IMR-90 (cell line): Measurements from ENCODE around the gene ITPKC. TPM values are rescaled to one million over a fixed set of nuclear protein-coding genes. Genes with fewer than 3 reads are reported as not detected.

Source experiments
- ATAC-seq: fragments of 200-7000 bp; cut with Tn5 transposase; 2 replicates; pipeline ENCODE4 v1.9.1; 2020; ENCODE audit warnings: low read depth, mild to moderate bottlenecking, moderate library complexity
- BruUV-seq: library from RNA; stranded (reverse); fragments of 400-500 nt; replicated peaks from 2 replicates; lab custom pipeline; 2021; lab: Mats Ljungman, UMichigan
- CTCF ChIA-PET: fragments of 300-600 bp; formaldehyde crosslinking; extraction: SDS; loops from one replicate; lab custom pipeline; 2021; ENCODE audit warnings: antibody characterized with exemption; lab: Yijun Ruan, JAX
- POLR2A ChIA-PET: fragments of 300-600 bp; sonication (Branson Sonifier 250); formaldehyde crosslinking; loops from one replicate; lab custom pipeline; 2022; ENCODE audit warnings: antibody characterized with exemption; ENCODE audit not compliant: unreplicated experiment; lab: Charles Lee
- DNase-seq: peaks from one replicate; pipeline ENCODE4 v3.0.0; 2013
- H2AFZ ChIP-seq: replicated peaks from 2 replicates; pipeline ENCODE3; 2013; ENCODE audit warnings: low read length, mild to moderate bottlenecking; ENCODE audit not compliant: poor library complexity
- H2AK5ac ChIP-seq: 2 replicates; pipeline ENCODE4 v1.6.1; 2013; ENCODE audit warnings: low read depth, low read length, inconsistent platforms
- H2AK9ac ChIP-seq: replicated peaks from 2 replicates; pipeline ENCODE3; 2013; ENCODE audit warnings: mild to moderate bottlenecking, low read depth, low read length, moderate library complexity; ENCODE audit not compliant: poor library complexity
- H2BK120ac ChIP-seq: 2 replicates; pipeline ENCODE4 v1.6.1; 2013; ENCODE audit warnings: low read depth, low read length, inconsistent platforms
- H2BK15ac ChIP-seq: 3 replicates; pipeline ENCODE4 v1.6.1; 2013; ENCODE audit warnings: low read depth, low read length, inconsistent platforms
- H2BK20ac ChIP-seq: 2 replicates; pipeline ENCODE4 v1.6.1; 2013; ENCODE audit warnings: low read depth, mild to moderate bottlenecking, inconsistent platforms, low read length, moderate library complexity
- H2BK5ac ChIP-seq: 2 replicates; pipeline ENCODE4 v1.6.1; 2013; ENCODE audit warnings: mild to moderate bottlenecking, low read depth, low read length, inconsistent platforms; ENCODE audit not compliant: poor library complexity, severe bottlenecking
- H3K14ac ChIP-seq: replicated peaks from 2 replicates; pipeline ENCODE4 v1.6.1; 2013; ENCODE audit warnings: low read depth, low read length, inconsistent platforms
- H3K18ac ChIP-seq: 2 replicates; pipeline ENCODE4 v1.6.1; 2013; ENCODE audit warnings: low read depth, low read length, control low read depth
- H3K23ac ChIP-seq: 2 replicates; pipeline ENCODE4 v1.6.1; 2013; ENCODE audit warnings: low read depth, low read length, inconsistent platforms
- H3K27ac ChIP-seq: 2 replicates; pipeline ENCODE4 v1.5.1; 2013; ENCODE audit warnings: mild to moderate bottlenecking, control low read depth, low read length; ENCODE audit not compliant: insufficient read depth
- H3K27me3 ChIP-seq: 2 replicates; pipeline ENCODE4 v1.6.1; 2013; ENCODE audit warnings: low read length; ENCODE audit not compliant: control insufficient read depth, insufficient read depth
- H3K36me3 ChIP-seq: 2 replicates; pipeline ENCODE4 v1.6.1; 2013; ENCODE audit warnings: low read length, mixed read lengths; ENCODE audit not compliant: control insufficient read depth, insufficient read depth
- H3K4ac ChIP-seq: 2 replicates; pipeline ENCODE4 v1.6.1; 2013; ENCODE audit warnings: low read depth, low read length, inconsistent platforms
- H3K4me1 ChIP-seq: 2 replicates; pipeline ENCODE4 v1.6.1; 2013; ENCODE audit warnings: low read length, mixed read lengths; ENCODE audit not compliant: control insufficient read depth, insufficient read depth
- H3K4me2 ChIP-seq: 2 replicates; pipeline ENCODE4 v1.6.1; 2013; ENCODE audit warnings: low read depth, mild to moderate bottlenecking, control low read depth, low read length, moderate library complexity
- H3K4me3 ChIP-seq: 2 replicates; pipeline ENCODE4 v1.5.1; 2013; ENCODE audit warnings: low read depth, mild to moderate bottlenecking, control low read depth, low read length, moderate library complexity; ENCODE audit not compliant: insufficient read depth
- H3K56ac ChIP-seq: 2 replicates; pipeline ENCODE4 v1.6.1; 2013; ENCODE audit warnings: low read length, inconsistent platforms; ENCODE audit not compliant: insufficient read depth; ENCODE audit errors: extremely low read depth
- H3K79me1 ChIP-seq, 2 experiments: 2 replicates each; pipeline ENCODE4 v1.6.1; 2013; ENCODE audit warnings: low read length in 2 of 2, inconsistent platforms in 1 of 2, low read depth in 1 of 2
- H3K9ac ChIP-seq: 2 replicates; pipeline ENCODE4 v1.6.1; 2013; ENCODE audit warnings: low read depth, low read length, control low read depth
- H3K9me1 ChIP-seq: 2 replicates; pipeline ENCODE4 v1.6.1; 2013; ENCODE audit warnings: low read length, inconsistent platforms; ENCODE audit not compliant: insufficient read depth
- H3K9me3 ChIP-seq: 2 replicates; pipeline ENCODE4 v1.6.1; 2013; ENCODE audit warnings: low read length; ENCODE audit not compliant: control insufficient read depth, insufficient read depth
- H4K20me1 ChIP-seq: 2 replicates; pipeline ENCODE4 v1.6.1; 2013; ENCODE audit warnings: low read length, inconsistent platforms; ENCODE audit not compliant: insufficient read depth
- H4K5ac ChIP-seq: 2 replicates; pipeline ENCODE4 v1.6.1; 2013; ENCODE audit warnings: mild to moderate bottlenecking, low read depth, low read length, control low read depth
- H4K8ac ChIP-seq, 2 experiments: 2 replicates each; pipeline ENCODE4 v1.6.1; 2013; ENCODE audit warnings: low read depth in 2 of 2, low read length in 2 of 2, control low read depth in 1 of 2, inconsistent platforms in 1 of 2
- H4K91ac ChIP-seq: 2 replicates; pipeline ENCODE4 v1.6.1; 2013; ENCODE audit warnings: low read depth, low read length, inconsistent platforms; ENCODE audit not compliant: insufficient read depth
- BHLHE40 ChIP-seq: fragments of 150-350 bp; IDR thresholded peaks from 2 replicates; pipeline ENCODE4 v1.6.1; 2016; ENCODE audit warnings: mild to moderate bottlenecking, low read depth, low read length
- CEBPB ChIP-seq: IDR thresholded peaks from 2 replicates; pipeline ENCODE4 v1.6.1; 2012; ENCODE audit warnings: low read depth, low read length, improper control_type of control experiment
- ELK1 ChIP-seq: fragments of 150-350 bp; IDR thresholded peaks from 2 replicates; pipeline ENCODE4 v1.6.1; 2016; ENCODE audit warnings: low read depth, mild to moderate bottlenecking, low read length, moderate library complexity, borderline replicate concordance
- MAFK ChIP-seq: IDR thresholded peaks from 2 replicates; pipeline ENCODE4 v1.6.1; 2012; ENCODE audit warnings: low read depth, low read length, improper control_type of control experiment
- MAZ ChIP-seq: IDR thresholded peaks from 2 replicates; pipeline ENCODE4 v1.6.1; 2012; ENCODE audit warnings: low read depth, mild to moderate bottlenecking, low read length, improper control_type of control experiment, moderate library complexity, borderline replicate concordance
- MXI1 ChIP-seq: IDR thresholded peaks from 2 replicates; pipeline ENCODE4 v1.6.1; 2012; ENCODE audit warnings: low read depth, mild to moderate bottlenecking, low read length, moderate library complexity, borderline replicate concordance
- NFE2L2 ChIP-seq: fragments of 150-350 bp; IDR thresholded peaks from 2 replicates; pipeline ENCODE4 v1.6.1; 2016; ENCODE audit warnings: low read depth, mild to moderate bottlenecking, low read length
- POLR2A ChIP-seq: IDR thresholded peaks from 2 replicates; pipeline ENCODE4 v1.6.1; 2012; ENCODE audit warnings: mild to moderate bottlenecking, low read depth, low read length
- RCOR1 ChIP-seq: IDR thresholded peaks from 2 replicates; pipeline ENCODE4 v1.6.1; 2012; ENCODE audit warnings: mild to moderate bottlenecking, low read length, improper control_type of control experiment; ENCODE audit not compliant: insufficient replicate concordance
- RFX5 ChIP-seq: IDR thresholded peaks from 2 replicates; pipeline ENCODE4 v1.8.0; 2012; ENCODE audit warnings: low read depth, mild to moderate bottlenecking, low read length, moderate library complexity
- WGBS, 2 experiments: methylation state at CpG; one replicate each; pipeline versions ENCODE4 v1.1.5 to v1.1.7; 2013; ENCODE audit warnings: missing lambda C conversion rate in 2 of 2; ENCODE audit not compliant: insufficient read length in 1 of 2; ENCODE audit errors: extremely low coverage in 2 of 2; 5-methylcytosine and 5-hydroxymethylcytosine counted together
- dilution Hi-C: fragments of 300-500 bp; cut with HindIII; formaldehyde crosslinking; loops from one replicate; pipeline ENCODE4 v1.14.3; 2018; ENCODE audit warnings: low sequenced_read_pairs; ENCODE audit not compliant: unreplicated experiment
- in situ Hi-C: fragments of 300-500 bp; cut with MboI; formaldehyde crosslinking; loops from 3 replicates; pipeline ENCODE4 v1.14.3; 2019; ENCODE audit warnings: low sequenced_read_pairs, inconsistent platforms, mixed read lengths
- intact Hi-C: fragments of 100-400 bp; cut with micrococcal nuclease; formaldehyde crosslinking; loops from 2 replicates; pipeline ENCODE4 v1.10.0; 2022
- polyA plus RNA-seq, 3 experiments: library from polyadenylated mRNA; depleted of rRNA; stranded (reverse); fragments of >200 nt; gene quantifications; 2 replicates each; pipeline ENCODE4 v1.2.3, GENCODE V29; 2012; ENCODE audit warnings: low replicate concordance in 1 of 3
- total RNA-seq: library from RNA; depleted of rRNA; stranded (reverse); fragments of >200 nt; gene quantifications from 2 replicates; pipeline ENCODE4 v1.2.3, GENCODE V29; 2012
- TF ChIP-seq, protein P1 (sequence below): fragments of 150-350 bp; IDR thresholded peaks from 2 replicates; pipeline ENCODE4 v1.6.1; 2017; ENCODE audit warnings: mild to moderate bottlenecking, antibody characterized with exemption, low read length, low read depth

ITPKC gene
- total and polyA plus RNA-seq, 2 of the 4 experiments (the other 2 are of a cell fraction) = 7.7 to 9.4 TPM

- Histone ChIP-seq H3K4me1 (no peaks in the 10 kb centered on the region), H3K4me3 (no peak overlapping the region), H4K8ac (no peak overlapping the region), H3K9ac (no peak overlapping the region), H2BK20ac (no peak overlapping the region), H3K27me3 (no peaks in the 10 kb centered on the region), H3K9me3 (no peaks in the 10 kb centered on the region), H4K91ac (no peak overlapping the region), H4K20me1 (no peaks in the 10 kb centered on the region), H2AK9ac (no peak overlapping the region), H3K14ac (no peak overlapping the region), H3K4ac (no peak overlapping the region), H2AFZ (no peak overlapping the region), H3K36me3 (peaks cover 63% of the 10 kb centered on the region), H2AK5ac (no peak overlapping the region), H2BK120ac (no peak overlapping the region), H3K23ac (no peak overlapping the region), H3K56ac (no peak overlapping the region), H3K79me1 (0 out of 4 replicates have a peak, but pooled peaks cover 0 to 4% of the 10 kb centered on the region in 2 experiments), H3K27ac (no peak overlapping the region), H2BK15ac (no peak overlapping the region), H2BK5ac (no peak overlapping the region), H4K5ac (no peak overlapping the region), H3K4me2 (no peak overlapping the region), H3K18ac (no peak overlapping the region), H3K9me1 (peaks cover 11% of the 10 kb centered on the region; the same call in 1 of the 2 replicates)
- no TSS peak for BruUV-seq
- in situ Hi-C loops (no loop called here), intact Hi-C loops (loop anchor here (1.0 kb wide), 1 partner anchor 38 kb away; no protein-coding TSS in a partner anchor), dilution Hi-C loops (no loop called here)
- TF ChIP-seq RFX5 = no peak
- TF ChIP-seq MAZ = no peak
- TF ChIP-seq ELK1 = no peak
- TF ChIP-seq POLR2A = no peak
- no peak for TF ChIP-seq RCOR1
- TF ChIP-seq MAFK = no peak
- TF ChIP-seq, protein P1, sequence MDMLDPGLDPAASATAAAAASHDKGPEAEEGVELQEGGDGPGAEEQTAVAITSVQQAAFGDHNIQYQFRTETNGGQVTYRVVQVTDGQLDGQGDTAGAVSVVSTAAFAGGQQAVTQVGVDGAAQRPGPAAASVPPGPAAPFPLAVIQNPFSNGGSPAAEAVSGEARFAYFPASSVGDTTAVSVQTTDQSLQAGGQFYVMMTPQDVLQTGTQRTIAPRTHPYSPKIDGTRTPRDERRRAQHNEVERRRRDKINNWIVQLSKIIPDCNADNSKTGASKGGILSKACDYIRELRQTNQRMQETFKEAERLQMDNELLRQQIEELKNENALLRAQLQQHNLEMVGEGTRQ = no peak
- TF ChIP-seq MXI1 = no peak
- no peak for TF ChIP-seq NFE2L2
- no peak for TF ChIP-seq BHLHE40
- no peak for TF ChIP-seq CEBPB
- 90% methylated on average over 2 of the region's 6 CpGs; no CpG with 5 or more reads in 1 of the 2 experiments for WGBS, 2 experiments
- DNase-seq = no peak
- ChIA-PET POLR2A (no interaction called here), CTCF (interaction anchor here (0.6 to 1.2 kb wide), 4 partner anchors 38 to 502 kb away, joined by 3 to 5 read pairs (median 4); no protein-coding TSS in a partner anchor)
- ATAC-seq = no peak
Observed at GRCh38 chr19:40701758-40702157, 15.2 kb upstream of the ITPKC start.
